ENCODE data around the gene BAD.
A peak's percentile ranks its signal among the peaks of the same experiment; 100 is the strongest.

Gene BAD

GRCh38 chr11:64226507-64227051 lies 57.9 kb downstream of the BAD start:
- no peak for DNase-seq

DNA sequence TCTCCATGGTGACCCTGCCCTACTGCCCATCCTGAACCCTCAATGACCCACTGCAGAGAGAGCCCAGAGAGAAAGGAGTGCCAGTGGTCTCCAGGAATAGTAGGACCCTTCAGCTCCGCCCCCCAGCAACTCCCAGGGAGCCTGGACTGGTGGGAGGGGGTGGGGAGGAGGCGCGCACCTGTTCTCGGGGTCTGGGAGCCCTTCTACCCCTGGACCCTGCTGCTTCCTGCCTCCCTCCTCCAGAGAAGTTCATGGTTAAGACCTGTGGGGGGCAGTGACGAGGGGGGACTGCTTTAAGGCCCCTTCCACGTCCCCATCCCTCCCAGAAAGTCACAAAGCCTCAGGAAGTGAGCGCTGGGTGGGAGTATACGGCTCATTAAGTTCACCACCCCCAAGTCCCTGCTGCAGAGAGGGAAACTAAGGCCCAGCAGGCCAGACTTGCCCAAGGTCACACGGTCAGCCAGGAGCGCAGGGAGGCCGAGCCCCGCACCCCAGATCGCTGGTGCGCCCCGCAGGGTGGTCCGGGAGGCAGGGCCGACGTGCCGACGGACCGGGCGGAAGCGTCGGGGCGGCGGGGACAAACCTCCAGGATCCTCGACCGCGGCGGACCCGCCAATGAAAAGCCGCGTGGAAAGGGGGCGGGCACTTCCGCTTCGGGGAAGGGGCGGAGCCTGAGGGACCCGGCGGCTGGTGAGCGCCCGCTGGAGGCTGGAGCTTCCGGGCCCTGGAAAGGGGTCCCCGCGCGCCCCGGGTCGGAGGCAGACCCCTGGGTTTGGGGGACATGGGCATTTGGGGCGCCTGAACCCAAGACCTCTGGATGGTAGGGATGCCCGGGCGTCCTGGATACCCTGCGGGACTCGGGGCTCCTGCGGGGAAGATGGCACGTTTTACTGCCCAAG lies 58.6 kb downstream of the BAD start, which contains the start of the genes NUDT22 and TRPT1:
TSS of gene NUDT22 (plus strand) at position 667 of the 899 bp plus-strand sequence. CDS start 379 bp downstream, outside the sequence.
TSS of gene TRPT1 (minus strand) at position 579 of the 899 bp plus-strand sequence. CDS start at position 253, 326 bp downstream.
- DNase-seq, result peak; percentile 95

DNA sequence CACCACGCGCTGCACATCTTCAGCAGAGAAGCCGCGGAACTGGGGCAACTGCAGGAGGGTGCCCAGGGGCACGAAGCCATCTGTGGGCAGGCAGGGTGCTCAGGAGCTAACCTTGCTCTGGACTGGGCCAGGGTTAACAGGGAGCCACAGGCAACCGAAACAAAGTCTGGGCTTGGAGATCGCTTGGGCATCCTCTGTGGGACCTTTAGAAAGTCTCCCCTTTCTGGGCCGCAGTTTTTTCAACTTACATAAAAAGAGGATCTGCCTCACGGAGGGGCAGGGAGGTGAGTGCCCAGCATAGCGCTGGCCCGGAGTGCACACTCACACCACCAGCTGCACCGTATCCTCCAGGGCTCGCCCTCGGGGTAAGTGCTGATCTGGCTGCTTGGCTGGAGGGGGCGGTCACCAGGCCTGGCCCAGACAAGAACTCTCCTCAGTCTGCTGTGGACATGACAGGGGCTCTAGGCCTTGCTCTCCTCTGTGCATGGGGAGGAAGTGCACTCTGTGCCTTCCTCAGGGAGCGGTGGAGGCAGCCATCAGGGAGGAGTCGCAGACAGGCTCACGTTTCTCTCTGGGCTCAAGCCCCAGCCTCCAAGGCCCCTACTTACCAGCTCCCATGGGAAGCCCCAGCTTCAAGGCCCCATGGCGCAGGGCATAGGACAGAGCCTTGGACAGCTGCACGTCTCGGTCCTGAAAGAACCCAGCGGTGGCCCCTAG lies 59.4 kb downstream of the BAD start:
- DNase-seq, result no peak

DNA sequence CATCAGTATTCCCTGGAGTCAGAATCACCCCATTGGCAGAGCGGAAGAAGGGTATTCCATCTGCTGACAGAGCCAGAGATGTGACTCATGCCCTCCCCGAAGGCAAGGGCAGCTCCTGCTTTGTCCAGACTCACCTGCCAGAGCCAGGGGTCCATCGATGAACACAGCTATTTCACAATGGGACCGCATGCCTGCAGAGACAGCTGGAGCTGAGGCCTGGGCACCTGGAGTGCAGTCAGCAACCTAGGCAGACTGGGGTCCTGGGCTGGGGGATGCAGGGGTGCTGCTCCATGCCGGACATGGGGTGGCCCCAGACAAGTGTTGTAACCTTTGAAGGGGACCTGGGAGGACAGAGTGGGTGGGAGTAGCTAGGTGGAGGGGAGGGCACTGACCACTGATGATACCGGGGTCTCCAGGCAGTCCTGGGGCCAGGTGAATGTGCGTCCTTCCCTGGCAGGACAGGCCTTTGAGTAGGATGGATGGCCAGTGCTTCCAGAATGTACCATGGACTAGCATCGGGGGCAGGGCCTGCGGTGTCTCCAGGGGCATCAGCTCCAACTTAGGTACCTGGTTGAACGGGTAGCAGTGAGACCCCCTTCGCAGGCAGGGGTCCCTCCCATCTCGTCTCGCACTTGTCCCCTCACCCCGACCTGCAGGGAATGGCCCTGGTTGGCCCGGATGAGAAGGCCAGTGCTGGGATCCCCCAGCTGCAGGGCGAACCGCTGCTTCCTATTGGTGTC lies 60.1 kb downstream of the BAD start:
- no peak for DNase-seq

GRCh38 chr11:64223001-64223651 lies 61.3 kb downstream of the BAD start:
- peak; percentile 8 for DNase-seq

DNA sequence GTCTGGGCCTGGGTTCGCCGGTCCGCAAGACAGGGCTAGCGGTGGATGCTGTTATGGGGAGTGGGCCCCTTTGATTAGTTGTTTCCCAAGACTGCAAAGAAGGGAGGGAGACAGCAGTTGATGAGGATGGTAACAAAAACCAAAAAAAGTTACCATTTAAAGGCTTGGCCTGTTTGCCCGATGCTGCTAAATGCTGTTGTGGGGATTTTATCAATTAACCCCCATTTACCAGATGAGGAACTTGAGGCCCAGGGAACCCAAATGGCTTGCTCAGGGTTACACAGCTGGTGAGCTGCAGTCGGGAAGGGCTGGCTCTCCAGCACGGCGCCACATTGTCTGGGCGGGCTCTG lies 61.8 kb downstream of the BAD start:
- no peak for DNase-seq

- DNase-seq, result no peak
These were observed 63.7 kb downstream of the BAD start for GRCh38 chr11:64220798-64221197.

DNA sequence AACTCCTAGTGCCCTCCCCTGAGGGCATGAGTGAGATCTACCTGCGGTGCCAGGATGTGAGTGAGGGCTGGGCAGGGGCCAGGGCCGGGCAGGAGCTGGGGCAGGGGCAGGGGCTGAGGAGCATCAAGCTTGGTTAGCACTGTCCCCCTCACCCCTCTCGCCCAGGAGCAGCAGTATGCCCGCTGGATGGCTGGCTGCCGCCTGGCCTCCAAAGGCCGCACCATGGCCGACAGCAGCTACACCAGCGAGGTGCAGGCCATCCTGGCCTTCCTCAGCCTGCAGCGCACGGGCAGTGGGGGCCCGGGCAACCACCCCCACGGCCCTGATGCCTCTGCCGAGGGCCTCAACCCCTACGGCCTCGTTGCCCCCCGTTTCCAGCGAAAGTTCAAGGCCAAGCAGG lies 64.2 kb downstream of the BAD start:
- DNase-seq, result no peak
